ENCODE measurements around the gene SPEG. TPM values are rescaled to one million over a fixed set of nuclear protein-coding genes. Genes with fewer than 3 reads are reported as not detected.

SPEG gene
- total and polyA plus RNA-seq, 2 donors (not counting 3 experiments of a cell fraction or from before 2014, with no cell fraction given): 0.84 to 3.5 TPM

DNA sequence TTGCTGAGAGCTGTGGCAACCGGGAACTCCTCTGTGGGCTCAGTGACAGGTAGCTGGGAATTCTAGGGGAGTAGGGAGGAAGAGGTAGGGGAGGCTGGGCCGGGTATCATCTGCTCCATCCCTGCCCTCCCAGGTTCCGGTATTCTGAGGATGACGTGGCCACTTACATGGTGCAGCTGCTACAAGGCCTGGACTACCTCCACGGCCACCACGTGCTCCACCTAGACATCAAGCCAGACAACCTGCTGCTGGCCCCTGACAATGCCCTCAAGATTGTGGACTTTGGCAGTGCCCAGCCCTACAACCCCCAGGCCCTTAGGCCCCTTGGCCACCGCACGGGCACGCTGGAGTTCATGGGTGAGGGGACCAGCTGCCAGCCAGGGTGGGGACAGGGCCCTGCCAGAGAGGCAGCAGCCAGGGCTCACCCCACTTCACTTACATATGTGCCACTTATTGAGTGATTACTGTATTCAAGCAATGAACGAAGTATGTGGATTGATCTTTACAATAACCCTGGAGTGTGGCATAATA is 56.0 kb downstream of the SPEG start:
- FAIRE-seq: no peak
- POLR2A ChIA-PET: no interaction called here

More for the DNA sequence above, 56.0 kb downstream of the SPEG start:
- no peaks in the 10 kb centered on the region for H3K36me3 ChIP-seq (ENCODE audit: control insufficient read depth in 2 of 2, extremely low read depth in 1 of 2, insufficient read depth in 2 of 2, low read length in 2 of 2)
- H3K4me2 ChIP-seq (ENCODE audit: insufficient read depth, low read length): no peak overlapping the region
- no peaks in the 10 kb centered on the region for H3K4me1 ChIP-seq (ENCODE audit: control insufficient read depth, extremely low read depth, insufficient read depth, low read length)
- CTCF ChIA-PET: interaction anchor here (0.9 to 19.9 kb wide), 4 partner anchors 8 to 38 kb away, joined by 3 to 731 read pairs (median 6); no protein-coding TSS in a partner anchor
- no peaks in the 10 kb centered on the region for H3K79me2 ChIP-seq (ENCODE audit: control insufficient read depth, insufficient read depth, low read length)
- no peak overlapping the region for H3K4me3 ChIP-seq (replicated peaks in 1 of 3; ENCODE audit: insufficient read depth in 1 of 3, low read depth in 1 of 3, low read length in 3 of 3)
- no peak for DNase-seq (ENCODE audit: low read depth, low spot score)
- H3K27me3 ChIP-seq (ENCODE audit: control insufficient read depth in 2 of 2, insufficient read depth in 2 of 2, low read length in 2 of 2): peaks cover 27 to 30% of the 10 kb centered on the region in 2 experiments
- H2AFZ ChIP-seq (ENCODE audit: low read depth, low read length): no peak overlapping the region
- H3K9ac ChIP-seq (replicated peaks; ENCODE audit: extremely low read depth, insufficient read depth, low read length): no peak overlapping the region
- TF ChIP-seq JUN (IDR thresholded peaks at IDR 0.05; ENCODE audit: borderline replicate concordance, insufficient read depth, insufficient read length, low read depth) (no peak), FOS (IDR thresholded peaks at IDR 0.05; ENCODE audit: borderline replicate concordance, insufficient read depth, low read length) (no peak), EZH2 (IDR thresholded peaks at IDR 0.05; ENCODE audit: borderline replicate concordance, low read depth, low read length, severe bottlenecking) (no peak), POLR2A (IDR thresholded peaks at IDR 0.05; ENCODE audit: low read depth, low read length) (no peak), POLR2AphosphoS5 (IDR thresholded peaks at IDR 0.05; ENCODE audit: insufficient read depth, low read depth, low read length) (no peak), MYC (IDR thresholded peaks at IDR 0.05; ENCODE audit: low read depth, low read length) (no peak), MAX (IDR thresholded peaks at IDR 0.05; ENCODE audit: insufficient read depth, insufficient read length) (no peak), GATA2 (IDR thresholded peaks at IDR 0.05; ENCODE audit: insufficient read depth, insufficient read length, low read depth, low read length) (no peak)
- TF ChIP-seq, protein P1, sequence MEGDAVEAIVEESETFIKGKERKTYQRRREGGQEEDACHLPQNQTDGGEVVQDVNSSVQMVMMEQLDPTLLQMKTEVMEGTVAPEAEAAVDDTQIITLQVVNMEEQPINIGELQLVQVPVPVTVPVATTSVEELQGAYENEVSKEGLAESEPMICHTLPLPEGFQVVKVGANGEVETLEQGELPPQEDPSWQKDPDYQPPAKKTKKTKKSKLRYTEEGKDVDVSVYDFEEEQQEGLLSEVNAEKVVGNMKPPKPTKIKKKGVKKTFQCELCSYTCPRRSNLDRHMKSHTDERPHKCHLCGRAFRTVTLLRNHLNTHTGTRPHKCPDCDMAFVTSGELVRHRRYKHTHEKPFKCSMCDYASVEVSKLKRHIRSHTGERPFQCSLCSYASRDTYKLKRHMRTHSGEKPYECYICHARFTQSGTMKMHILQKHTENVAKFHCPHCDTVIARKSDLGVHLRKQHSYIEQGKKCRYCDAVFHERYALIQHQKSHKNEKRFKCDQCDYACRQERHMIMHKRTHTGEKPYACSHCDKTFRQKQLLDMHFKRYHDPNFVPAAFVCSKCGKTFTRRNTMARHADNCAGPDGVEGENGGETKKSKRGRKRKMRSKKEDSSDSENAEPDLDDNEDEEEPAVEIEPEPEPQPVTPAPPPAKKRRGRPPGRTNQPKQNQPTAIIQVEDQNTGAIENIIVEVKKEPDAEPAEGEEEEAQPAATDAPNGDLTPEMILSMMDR (IDR thresholded peaks at IDR 0.05; ENCODE audit: extremely low read depth in 1 of 2, insufficient read depth in 1 of 2, low read depth in 1 of 2, low read length in 2 of 2): no peak
- no TSS peak for BruUV-seq (replicated peaks)
- no peaks in the 10 kb centered on the region for H4K20me1 ChIP-seq (replicated peaks; ENCODE audit: control insufficient read depth, extremely low read depth, insufficient read depth, low read length)
- no peak overlapping the region for H3K27ac ChIP-seq (ENCODE audit: insufficient read depth, low read depth, low read length)
- intact Hi-C loops (cut with micrococcal nuclease): no loop called here
- H3K9me1 ChIP-seq (replicated peaks; ENCODE audit: control insufficient read depth, extremely low read depth, insufficient read depth, low read length): no peaks in the 10 kb centered on the region
- H3K9me3 ChIP-seq (replicated peaks; ENCODE audit: control insufficient read depth, insufficient read depth, low read length): no peaks in the 10 kb centered on the region
- dilution Hi-C loops (cut with MboI; ENCODE audit: extremely low pct_ligation_motif_present, low sequenced_read_pairs): no loop called here
